SK-N-SH treated with all-trans-retinoic acid at 6 μM for 48 hours (cell line): Measurements from ENCODE around the gene CABLES1.
A peak's percentile ranks its signal among the peaks of the same experiment; 100 is the strongest.

ENCODE experiments used
- ATAC-seq: fragments of 200-7000 bp; cut with Tn5 transposase; 3 replicates; pipeline ENCODE4 v1.9.1; 2020; ENCODE audit warnings: mild to moderate bottlenecking, moderate library complexity
- ARNTL ChIP-seq: fragments of 450-650 bp; formaldehyde crosslinking; IDR thresholded peaks from 2 replicates; pipeline ENCODE4 v1.5.0; 2020; ENCODE audit warnings: low read depth, mild to moderate bottlenecking, moderate library complexity, borderline replicate concordance
- BACH2 ChIP-seq: fragments of 250-450 bp; sonication (Bioruptor Pico); IDR thresholded peaks from 2 replicates; pipeline ENCODE4 v1.9.0; 2021; ENCODE audit warnings: mild to moderate bottlenecking, borderline replicate concordance
- CREB5 ChIP-seq: fragments of 250-450 bp; sonication (Bioruptor Pico); IDR thresholded peaks from 2 replicates; pipeline ENCODE4 v1.5.1; 2020; ENCODE audit warnings: low read depth, mild to moderate bottlenecking, moderate library complexity
- CSDC2 ChIP-seq: fragments of 250-450 bp; sonication (Bioruptor Pico); IDR thresholded peaks from 2 replicates; pipeline ENCODE4 v1.5.0; 2020; ENCODE audit warnings: mild to moderate bottlenecking, moderate library complexity
- CSRNP3 ChIP-seq: fragments of 250-450 bp; sonication (Bioruptor Pico); IDR thresholded peaks from 2 replicates; pipeline ENCODE4 v1.5.1; 2021; ENCODE audit warnings: mild to moderate bottlenecking, moderate library complexity
- ESRRG ChIP-seq: fragments of 250-450 bp; sonication (Bioruptor Pico); IDR thresholded peaks from 2 replicates; pipeline ENCODE4 v1.6.1; 2021; ENCODE audit warnings: mild to moderate bottlenecking
- GLIS3 ChIP-seq: fragments of 250-450 bp; sonication (Bioruptor Pico); IDR thresholded peaks from 2 replicates; pipeline ENCODE4 v1.5.0; 2020; ENCODE audit warnings: mild to moderate bottlenecking, moderate library complexity
- ISL1 ChIP-seq: fragments of 250-450 bp; sonication (Bioruptor Pico); IDR thresholded peaks from 2 replicates; pipeline ENCODE4 v2.1.2; 2022; ENCODE audit warnings: mild to moderate bottlenecking, moderate library complexity
- OSR1 ChIP-seq: fragments of 250-450 bp; sonication (Bioruptor Pico); IDR thresholded peaks from 2 replicates; pipeline ENCODE4 v1.8.0; 2022; ENCODE audit warnings: moderate library complexity, mild to moderate bottlenecking, inconsistent platforms
- POU6F1 ChIP-seq: fragments of 250-450 bp; sonication (Bioruptor Pico); IDR thresholded peaks from 2 replicates; pipeline ENCODE4 v1.8.0; 2021; ENCODE audit warnings: low read depth, mild to moderate bottlenecking, moderate library complexity, borderline replicate concordance
- PPARA ChIP-seq: fragments of 250-450 bp; sonication (Bioruptor Pico); IDR thresholded peaks from 2 replicates; pipeline ENCODE4 v1.5.0; 2020; ENCODE audit warnings: mild to moderate bottlenecking, borderline replicate concordance
- SNAI2 ChIP-seq: fragments of 250-450 bp; sonication (Bioruptor Pico); IDR thresholded peaks from 2 replicates; pipeline ENCODE4 v1.5.0; 2020; ENCODE audit warnings: mild to moderate bottlenecking, moderate library complexity
- TCF4 ChIP-seq: fragments of 250-450 bp; sonication (Bioruptor Pico); IDR thresholded peaks from 2 replicates; pipeline ENCODE4 v1.8.0; 2021; ENCODE audit warnings: mild to moderate bottlenecking, moderate library complexity, borderline replicate concordance
- TOX ChIP-seq: fragments of 250-450 bp; sonication (Bioruptor Pico); IDR thresholded peaks from 2 replicates; pipeline ENCODE4 v1.8.0; 2021; ENCODE audit warnings: mild to moderate bottlenecking, moderate library complexity, borderline replicate concordance
- TSHZ2 ChIP-seq: fragments of 250-450 bp; sonication (Bioruptor Pico); IDR thresholded peaks from 2 replicates; pipeline ENCODE4 v1.5.0; 2020; ENCODE audit warnings: mild to moderate bottlenecking, moderate library complexity
- ZC3H10 ChIP-seq: fragments of 250-450 bp; sonication (Bioruptor Pico); IDR thresholded peaks from 2 replicates; pipeline ENCODE4 v1.5.1; 2021; ENCODE audit warnings: mild to moderate bottlenecking, moderate library complexity
- ZFP3 ChIP-seq: fragments of 250-450 bp; sonication (Bioruptor Pico); IDR thresholded peaks from 2 replicates; pipeline ENCODE4 v1.5.0; 2020; ENCODE audit warnings: mild to moderate bottlenecking, moderate library complexity
- ZFP30 ChIP-seq: fragments of 450-650 bp; formaldehyde crosslinking; IDR thresholded peaks from 2 replicates; pipeline ENCODE4 v1.5.0; 2022; ENCODE audit warnings: mild to moderate bottlenecking, moderate library complexity
- ZNF565 ChIP-seq: fragments of 450-650 bp; formaldehyde crosslinking; conservative IDR thresholded peaks from 2 replicates; pipeline ENCODE4 v1.5.0; 2020; ENCODE audit warnings: low read depth, mild to moderate bottlenecking, moderate library complexity
- ZNF8 ChIP-seq: fragments of 450-650 bp; formaldehyde crosslinking; IDR thresholded peaks from 2 replicates; pipeline ENCODE4 v1.5.0; 2020; ENCODE audit warnings: mild to moderate bottlenecking, moderate library complexity

The CABLES1 gene

GRCh38 chr18:23165271-23166068 lies 30.2 kb downstream of the CABLES1 start:
- TF ChIP-seq ZC3H10 (CRISPR knock-in tag) (no peak), POU6F1 (CRISPR knock-in tag) (no peak), BACH2 (CRISPR knock-in tag) (no peak), ISL1 (no peak), CSRNP3 (CRISPR knock-in tag) (no peak), ARNTL (CRISPR knock-in tag) (no peak), ZNF8 (CRISPR knock-in tag) (no peak), PPARA (CRISPR knock-in tag) (no peak), GLIS3 (CRISPR knock-in tag) (no peak), ZNF565 (CRISPR knock-in tag) (no peak), SNAI2 (CRISPR knock-in tag) (no peak), TSHZ2 (CRISPR knock-in tag) (no peak), OSR1 (CRISPR knock-in tag) (no peak), ESRRG (no peak), ZFP3 (CRISPR knock-in tag) (no peak), TOX (CRISPR knock-in tag) (no peak), ZFP30 (CRISPR knock-in tag) (no peak), TCF4 (CRISPR knock-in tag) (no peak), CREB5 (CRISPR knock-in tag) (no peak)
- TF ChIP-seq, all 23 proteins: peak for 0
- ATAC-seq, result no peak

- no peak for ATAC-seq
- peak; percentile 17; the same call in 1 of the 2 replicates for TF ChIP-seq ISL1
- TF ChIP-seq BACH2 (CRISPR knock-in tag), result no peak
These were observed 31.7 kb downstream of the CABLES1 start for GRCh38 chr18:23166891-23167541.

- TF ChIP-seq ISL1 (no peak), SNAI2 (CRISPR knock-in tag) (no peak), ZFP3 (CRISPR knock-in tag) (no peak), ZNF565 (CRISPR knock-in tag) (no peak), ZNF8 (CRISPR knock-in tag) (no peak), TSHZ2 (CRISPR knock-in tag) (no peak), ARNTL (CRISPR knock-in tag) (no peak), ZFP30 (CRISPR knock-in tag) (no peak), BACH2 (CRISPR knock-in tag) (no peak), POU6F1 (CRISPR knock-in tag) (no peak), ZC3H10 (CRISPR knock-in tag) (no peak), CREB5 (CRISPR knock-in tag) (no peak), CSDC2 (CRISPR knock-in tag) (no peak)
- no peak for ATAC-seq
These were observed 34.4 kb downstream of the CABLES1 start for GRCh38 chr18:23169673-23170044.
